Activated CD8-positive, alpha-beta memory T cell treated with anti-CD3 and anti-CD28 coated beads for 36 hours (primary cell): Measurements from ENCODE around the gene CALM3. TPM values are rescaled to one million over a fixed set of nuclear protein-coding genes. Genes with fewer than 3 reads are reported as not detected.
"Not testable (repeated sequence)": the region's sequence is repeated elsewhere in the genome, so short reads cannot be mapped to it uniquely, and the experiment has no call there.

Experiments used
- CTCF ChIA-PET: fragments of 350-600 bp; sonication (Branson Sonifier 250); formaldehyde crosslinking; loops from one replicate; lab custom pipeline; 2021; ENCODE audit warnings: antibody characterized with exemption; lab: Charles Lee
- POLR2A ChIA-PET: fragments of 350-600 bp; sonication (Branson Sonifier 250); formaldehyde crosslinking; loops from one replicate; lab custom pipeline; 2021; ENCODE audit warnings: antibody characterized with exemption; lab: Charles Lee
- total RNA-seq, 2 experiments: library from RNA; stranded (reverse); gene quantifications; one replicate each; pipeline ENCODE4 v1.2.3, GENCODE V29; 2021

The CALM3 gene
- total RNA-seq, 2 experiments from 2014 or later: 454 to 460 TPM

GRCh38 chr19:46624958-46625661, 24.0 kb downstream of the CALM3 start, which contains the start of gene PTGIR:
Gene PTGIR, minus strand, starts transcription at chr19:46625089. Its CDS starts 864 bp downstream, at chr19:46624225.
- ChIA-PET CTCF (interaction anchor here (1.1 to 1.7 kb wide), 3 partner anchors 9 to 103 kb away, joined by 3 to 6 read pairs (median 3); no protein-coding TSS in a partner anchor), POLR2A (no interaction called here)

GRCh38 chr19:46625731-46626130, 24.6 kb downstream of the CALM3 start:
- ChIA-PET CTCF (interaction anchor here (1.7 kb wide), 1 partner anchor 12 kb away, joined by 6 read pairs; no protein-coding TSS in a partner anchor), POLR2A (no interaction called here)

- ChIA-PET POLR2A (no interaction called here), CTCF (interaction anchor here (1.7 kb wide), 1 partner anchor 13 kb away, joined by 6 read pairs; no protein-coding TSS in a partner anchor)
Measured at GRCh38 chr19:46626446-46626845, 25.3 kb downstream of the CALM3 start.

GRCh38 chr19:46628970-46629369, 27.8 kb downstream of the CALM3 start:
- POLR2A ChIA-PET: not testable (repeated sequence)
- CTCF ChIA-PET: interaction anchor here (1.4 to 1.6 kb wide), 2 partner anchors 15 to 33 kb away, joined by 3 to 4 read pairs; no protein-coding TSS in a partner anchor

GRCh38 chr19:46629546-46630025, 28.5 kb downstream of the CALM3 start:
- ChIA-PET CTCF (interaction anchor here (1.6 kb wide), 1 partner anchor 16 kb away, joined by 4 read pairs; no protein-coding TSS in a partner anchor), POLR2A (no interaction called here)

- ChIA-PET CTCF (interaction anchor here (0.9 to 1.6 kb wide), 2 partner anchors 17 to 18 kb away, joined by 3 to 4 read pairs; no protein-coding TSS in a partner anchor), POLR2A (no interaction called here)
Measured at GRCh38 chr19:46630586-46631205, 29.6 kb downstream of the CALM3 start.

GRCh38 chr19:46631481-46631880, 30.4 kb downstream of the CALM3 start:
- ChIA-PET POLR2A (no interaction called here), CTCF (interaction anchor here (0.9 to 1.6 kb wide), 3 partner anchors 18 to 30 kb away, joined by 3 to 6 read pairs (median 4); no protein-coding TSS in a partner anchor)

- ChIA-PET POLR2A (interaction anchor here (0.5 to 1.4 kb wide), 2 partner anchors 31 to 32 kb away, joined by 4 to 10 read pairs; partner anchors contain the start of gene CALM3), CTCF (interaction anchor here (1.3 to 1.8 kb wide), 3 partner anchors 9 to 22 kb away, joined by 3 to 4 read pairs (median 3); no protein-coding TSS in a partner anchor)
Measured at GRCh38 chr19:46633130-46633529, 32.0 kb downstream of the CALM3 start.

GRCh38 chr19:46634045-46634655, 33.0 kb downstream of the CALM3 start:
- ChIA-PET POLR2A (interaction anchor here (1.4 kb wide), 1 partner anchor 33 kb away, joined by 10 read pairs; the partner anchor contains the start of gene CALM3), CTCF (interaction anchor here (1.0 to 1.8 kb wide), 5 partner anchors 10 to 23 kb away, joined by 3 to 4 read pairs (median 3); no protein-coding TSS in a partner anchor)

GRCh38 chr19:46634656-46635218, 33.6 kb downstream of the CALM3 start:
- ChIA-PET CTCF (interaction anchor here (1.1 to 1.8 kb wide), 2 partner anchors 11 to 18 kb away, joined by 3 read pairs; no protein-coding TSS in a partner anchor), POLR2A (interaction anchor here (1.4 kb wide), 1 partner anchor 34 kb away, joined by 10 read pairs; the partner anchor contains the start of gene CALM3)

GRCh38 chr19:46635920-46636761, 35.0 kb downstream of the CALM3 start, which contains the start of gene GNG8:
Gene GNG8, minus strand, starts transcription at chr19:46636202. Its CDS starts 1,520 bp downstream, at chr19:46634682.
- ChIA-PET POLR2A (no interaction called here), CTCF (interaction anchor here (1.0 to 1.7 kb wide), 3 partner anchors 21 to 26 kb away, joined by 3 to 7 read pairs (median 4); partner anchors contain the start of gene DACT3)

GRCh38 chr19:46637224-46637623, 36.1 kb downstream of the CALM3 start:
- ChIA-PET CTCF (interaction anchor here (0.6 to 1.7 kb wide), 3 partner anchors 19 to 46 kb away, joined by 3 to 7 read pairs (median 3); partner anchors contain the start of gene DACT3), POLR2A (no interaction called here)

GRCh38 chr19:46639358-46640182, 38.4 kb downstream of the CALM3 start:
- ChIA-PET POLR2A (no interaction called here), CTCF (interaction anchor here (0.6 to 1.0 kb wide), 3 partner anchors 145 to 1242 kb away, joined by 3 read pairs; no protein-coding TSS in a partner anchor)

GRCh38 chr19:46640656-46641055, 39.5 kb downstream of the CALM3 start:
- ChIA-PET CTCF (interaction anchor here (1.0 kb wide), 1 partner anchor 199 kb away, joined by 3 read pairs; no protein-coding TSS in a partner anchor), POLR2A (interaction anchor here (0.7 kb wide), 1 partner anchor 20 kb away, joined by 3 read pairs; the partner anchor contains the start of gene DACT3)

- ChIA-PET CTCF (interaction anchor here (1.6 kb wide), 1 partner anchor 13 kb away, joined by 3 read pairs; no protein-coding TSS in a partner anchor), POLR2A (no interaction called here)
Measured at GRCh38 chr19:46644720-46645119, 43.6 kb downstream of the CALM3 start.

- CTCF ChIA-PET: interaction anchor here (1.2 to 1.6 kb wide), 2 partner anchors 11 to 32 kb away, joined by 3 to 5 read pairs; no protein-coding TSS in a partner anchor
- POLR2A ChIA-PET: no interaction called here
Measured at GRCh38 chr19:46646402-46646801, 45.3 kb downstream of the CALM3 start.
